K562 (cell line): ENCODE measurements around the gene P3H4. TPM values are rescaled to one million over a fixed set of nuclear protein-coding genes. Genes with fewer than 3 reads are reported as not detected.

ENCODE experiments used
- ARID3A ChIP-seq: IDR thresholded peaks from 2 replicates; pipeline ENCODE4 v1.6.1; 2012; ENCODE audit warnings: low read depth, low read length, improper control_type of control experiment, borderline replicate concordance
- ATF3 ChIP-seq, 2 experiments: fragments of 450-650 bp in 1 of 2; sonication (generic) in 1 of 2; formaldehyde crosslinking in 1 of 2; IDR thresholded peaks in 1 of 2; conservative IDR thresholded peaks in 1 of 2; 2 replicates each; pipeline versions ENCODE4 v1.6.1 to v1.8.1; 2016 to 2023; ENCODE audit warnings: mild to moderate bottlenecking in 2 of 2, moderate library complexity in 2 of 2, inconsistent platforms in 1 of 2, missing genetic modification reagents in 1 of 2
- BACH1 ChIP-seq: fragments of 200-800 bp; sonication (Bioruptor generic); IDR thresholded peaks from 2 replicates; pipeline ENCODE4 v1.6.1; 2016; ENCODE audit warnings: missing genetic modification characterization, missing compliant biosample characterization
- E2F8 ChIP-seq: fragments of 450-650 bp; IDR thresholded peaks from 2 replicates; pipeline ENCODE4 v1.7.1; 2018; ENCODE audit warnings: mild to moderate bottlenecking, low read depth; ENCODE audit not compliant: partially characterized antibody
- ETV1 ChIP-seq: fragments of 450-650 bp; conservative IDR thresholded peaks from 2 replicates; pipeline ENCODE4 v1.6.1; 2016; ENCODE audit warnings: missing genetic modification characterization, control low read depth, low read depth, missing compliant biosample characterization
- KDM2B ChIP-seq: fragments of 250-450 bp; sonication (Bioruptor Pico); IDR thresholded peaks from 2 replicates; pipeline ENCODE4 v1.8.0; 2021; ENCODE audit warnings: mild to moderate bottlenecking, moderate library complexity
- MBD2 ChIP-seq: sonication (generic); IDR thresholded peaks from 2 replicates; pipeline ENCODE4 v1.6.1; 2016; ENCODE audit warnings: low read depth, borderline replicate concordance
- PATZ1 ChIP-seq: fragments of 250-450 bp; sonication (Bioruptor Pico); IDR thresholded peaks from 2 replicates; pipeline ENCODE4 v1.5.0; 2020; ENCODE audit warnings: mild to moderate bottlenecking, borderline replicate concordance
- RBFOX2 ChIP-seq: fragments of 200-400 bp; formaldehyde crosslinking; IDR thresholded peaks from 2 replicates; pipeline ENCODE4 v1.6.1; 2017; ENCODE audit warnings: low read depth, mild to moderate bottlenecking, low read length, moderate library complexity
- RBM17 ChIP-seq: fragments of 200-400 bp; formaldehyde crosslinking; IDR thresholded peaks from 2 replicates; pipeline ENCODE4 v1.6.1; 2017; ENCODE audit warnings: low read depth, mild to moderate bottlenecking, low read length, borderline replicate concordance
- SAFB2 ChIP-seq: fragments of 200-400 bp; formaldehyde crosslinking; IDR thresholded peaks from 2 replicates; pipeline ENCODE4 v1.6.1; 2018; ENCODE audit warnings: borderline replicate concordance, low read length, low read depth, moderate library complexity; ENCODE audit not compliant: severe bottlenecking
- SMARCA4 ChIP-seq: fragments of 450-650 bp; IDR thresholded peaks from 2 replicates; pipeline ENCODE4 v1.6.1; 2016
- SMARCE1 ChIP-seq: fragments of 450-650 bp; IDR thresholded peaks from 2 replicates; pipeline ENCODE4 v1.7.1; 2016; ENCODE audit warnings: mild to moderate bottlenecking
- SNIP1 ChIP-seq: fragments of 450-650 bp; IDR thresholded peaks from 2 replicates; pipeline ENCODE4 v1.7.1; 2017; ENCODE audit warnings: low read depth, mild to moderate bottlenecking
- TAF7 ChIP-seq: fragments of 450-650 bp; IDR thresholded peaks from 2 replicates; pipeline ENCODE4 v1.6.1; 2016; ENCODE audit warnings: missing genetic modification characterization, missing compliant biosample characterization
- ZBTB7A ChIP-seq: IDR thresholded peaks from 2 replicates; pipeline ENCODE4 v1.6.1; 2011; ENCODE audit warnings: low read depth, mild to moderate bottlenecking, low read length, moderate library complexity, borderline replicate concordance; ENCODE audit not compliant: control insufficient read depth
- ZFP30 ChIP-seq: fragments of 250-450 bp; sonication (Bioruptor Pico); IDR thresholded peaks from 2 replicates; pipeline ENCODE4 v1.8.0; 2022; ENCODE audit warnings: moderate library complexity, mild to moderate bottlenecking, inconsistent platforms, borderline replicate concordance
- ZNF780A ChIP-seq: fragments of 250-450 bp; sonication (Bioruptor Pico); IDR thresholded peaks from 2 replicates; pipeline ENCODE4 v1.5.0; 2021; ENCODE audit warnings: mild to moderate bottlenecking
- polyA plus RNA-seq, 8 experiments: library from polyadenylated mRNA; depleted of rRNA in 4 of 8; stranded (reverse) in 5 of 8; unstranded in 3 of 8; fragments of >200 nt; fragmentation: Nextera tagmentation in 2 of 8; fragmentation: Illumina TruSeq in 1 of 8; extraction: Ambion mirVana in 2 of 8; extraction: Trizol in 1 of 8; gene quantifications; 2 replicates each; pipeline versions ENCODE4 v1.2.1 to v1.2.3, GENCODE V29; 2011 to 2014; ENCODE audit warnings: inconsistent platforms in 1 of 8, missing spikeins in 1 of 8
- total RNA-seq, 7 experiments: library from RNA; depleted of rRNA in 6 of 7; stranded (reverse); fragments of >200 nt in 6 of 7; fragmentation: Illumina TruSeq in 2 of 7; extraction: Trizol in 2 of 7; gene quantifications; 2 replicates each; pipeline versions ENCODE4 v1.2.1 to v1.2.3, GENCODE V29; 2011 to 2021; ENCODE audit warnings: low replicate concordance in 1 of 7

P3H4 gene
- total and polyA plus RNA-seq, 9 of the 15 experiments (the other 6 are each of a cell fraction or from before 2014, with no cell fraction given): 0.10 to 3.7 (median 1.0) TPM

GRCh38 chr17:41792845-41793783, 18.6 kb downstream of the P3H4 start (continued):
- TF ChIP-seq SAFB2 (no peak), SMARCE1 (peak; percentile 58), TAF7 (tag) (peak; percentile 10; the same call in 1 of the 2 replicates), ARID3A (peak; percentile 54; the same call in 1 of the 2 replicates), SMARCA4 (peak; percentile 75; the same call in 1 of the 2 replicates), PATZ1 (CRISPR knock-in tag) (no peak), ZBTB7A (peak; percentile 47; the same call in 1 of the 2 replicates), RBFOX2 (peak; percentile 80), KDM2B (CRISPR knock-in tag) (no peak), SNIP1 (no peak), ZFP30 (CRISPR knock-in tag) (no peak), RBM17 (no peak), E2F8 (no peak), ZNF780A (CRISPR knock-in tag) (no peak), MBD2 (peak; percentile 52; the same call in 1 of the 2 replicates), ETV1 (tag) (peak; percentile 53), BACH1 (tag) (peak; percentile 53; the same call in 1 of the 2 replicates), ATF3 (IDR thresholded peaks at IDR 0.05) (peak; percentile 35), ATF3 (CRISPR knock-in tag; conservative IDR thresholded peaks at IDR 0.05) (no peak)
